Activated T-helper 1 cell treated with Interleukin-2 at 50 U/mL for 16 hours (primary cell): ENCODE results near the gene E2F3.
"Not testable (repeated sequence)": the region's sequence is repeated elsewhere in the genome, so short reads cannot be mapped to it uniquely, and the experiment has no call there.

Experiments used
- DNase-seq: peaks from one replicate; pipeline ENCODE4 v3.0.0-alpha.2; 2020; ENCODE audit warnings: low read depth

E2F3 gene

DNA sequence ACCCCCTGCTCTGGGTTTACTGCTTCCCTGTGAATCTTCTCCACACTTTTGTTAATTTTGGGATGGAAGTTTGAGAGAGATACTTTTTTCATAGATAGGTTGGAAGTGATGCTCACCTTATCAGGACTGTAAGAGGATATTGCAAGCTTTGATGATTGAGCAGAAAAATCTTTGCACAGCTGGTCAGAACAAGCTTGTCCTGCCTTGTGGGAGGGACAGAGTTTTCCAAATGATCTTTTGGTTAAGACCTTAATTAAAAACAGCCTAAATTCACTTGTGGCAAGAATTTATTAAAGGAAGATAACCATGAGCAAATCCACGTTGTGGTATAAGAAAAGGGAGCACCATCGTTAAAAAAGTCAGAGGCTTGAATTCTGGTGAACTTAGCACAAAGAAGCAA, 32.2 kb downstream of the E2F3 start:
- no peak for DNase-seq

DNA sequence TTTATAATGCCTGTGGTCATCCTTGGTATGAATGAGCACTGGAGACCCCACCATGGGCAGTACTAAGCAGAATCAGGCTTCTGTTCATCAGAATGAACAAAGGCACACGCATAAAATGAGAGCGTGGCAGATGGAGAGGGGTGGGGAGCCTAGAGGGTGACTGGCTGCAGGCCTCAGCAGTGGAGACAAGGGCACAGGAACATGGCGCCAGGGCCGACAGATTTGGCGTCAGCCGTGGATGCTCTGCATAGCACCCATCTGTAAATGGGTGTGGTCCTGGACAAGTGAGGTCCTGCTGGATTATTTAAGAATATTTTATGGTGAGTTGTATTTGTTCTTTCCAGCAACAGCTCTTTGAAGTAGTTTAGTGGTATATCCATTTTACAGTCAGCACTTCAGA, 33.1 kb downstream of the E2F3 start:
- DNase-seq = no peak

- DNase-seq = no peak
Measured at GRCh38 chr6:20436719-20437118, 35.0 kb downstream of the E2F3 start.

- DNase-seq = no peak
Measured at GRCh38 chr6:20437639-20438038, 36.0 kb downstream of the E2F3 start.

DNA sequence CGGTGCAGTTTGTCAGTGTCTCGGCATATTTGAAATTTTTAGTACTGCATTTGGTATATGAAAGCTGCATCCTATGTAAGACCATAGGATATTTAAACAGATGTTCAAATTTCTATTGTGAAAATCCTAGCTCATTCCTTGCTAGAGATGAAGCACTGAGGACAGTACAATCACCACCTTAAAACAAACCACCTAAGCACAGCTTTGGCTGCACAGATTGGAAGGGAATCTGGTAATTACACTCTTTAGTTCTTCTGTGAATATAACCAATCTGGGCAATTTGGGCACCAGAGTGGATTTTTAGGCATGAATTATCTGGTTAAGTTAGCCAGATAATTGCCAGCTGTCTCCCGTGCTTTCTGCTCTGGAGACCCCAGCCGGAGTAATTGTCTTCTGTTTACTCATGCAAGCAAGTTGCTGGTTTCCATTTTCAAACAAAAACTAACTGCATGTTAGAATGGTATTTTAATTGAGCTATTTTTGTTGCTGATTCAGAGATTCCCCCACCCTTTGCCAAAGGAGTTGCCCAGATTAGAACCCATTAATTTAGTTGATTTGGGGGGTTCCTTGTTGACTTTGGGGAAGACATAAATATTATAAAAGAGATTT, 36.9 kb downstream of the E2F3 start:
- DNase-seq = no peak

DNA sequence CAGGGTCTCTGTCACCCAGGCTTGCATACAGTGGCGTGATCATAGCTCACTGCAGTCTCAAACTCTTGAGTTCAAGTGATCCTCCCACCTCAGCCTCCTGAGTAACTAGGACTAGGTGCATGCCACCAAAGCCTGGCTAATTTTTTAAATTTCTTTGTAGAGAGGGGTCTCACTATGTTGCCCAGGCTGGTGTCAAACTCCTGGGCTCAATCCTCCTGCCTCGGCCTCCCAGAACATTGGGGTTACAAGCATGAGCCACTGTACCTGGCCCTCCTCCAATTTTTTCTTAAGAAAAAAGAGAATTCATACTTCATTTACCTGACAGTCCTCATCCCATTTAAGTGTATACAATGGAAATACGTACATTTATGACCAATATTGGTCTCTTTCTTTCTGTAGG, 37.9 kb downstream of the E2F3 start:
- no peak for DNase-seq

GRCh38 chr6:20440296-20440695, 38.6 kb downstream of the E2F3 start:
- DNase-seq = no peak

DNA sequence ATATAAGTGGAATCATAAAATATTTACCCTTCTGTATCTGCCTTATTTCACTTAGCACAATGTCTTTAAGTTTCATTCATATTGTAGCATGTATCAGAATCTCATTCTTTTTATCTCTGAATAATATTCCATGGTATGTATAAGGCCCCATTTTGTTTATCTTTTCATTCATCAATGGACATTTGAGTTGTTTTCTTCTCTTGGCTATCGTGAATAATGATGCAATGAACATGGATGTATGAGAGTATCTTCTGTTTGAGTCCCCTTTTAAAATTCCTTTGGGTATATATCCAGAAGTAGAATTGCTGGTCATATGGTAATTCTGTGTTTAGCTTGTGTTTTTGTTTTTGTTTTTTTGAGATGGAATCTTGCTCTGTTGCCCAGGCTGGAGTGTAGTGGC, 39.6 kb downstream of the E2F3 start:
- no peak for DNase-seq

DNA sequence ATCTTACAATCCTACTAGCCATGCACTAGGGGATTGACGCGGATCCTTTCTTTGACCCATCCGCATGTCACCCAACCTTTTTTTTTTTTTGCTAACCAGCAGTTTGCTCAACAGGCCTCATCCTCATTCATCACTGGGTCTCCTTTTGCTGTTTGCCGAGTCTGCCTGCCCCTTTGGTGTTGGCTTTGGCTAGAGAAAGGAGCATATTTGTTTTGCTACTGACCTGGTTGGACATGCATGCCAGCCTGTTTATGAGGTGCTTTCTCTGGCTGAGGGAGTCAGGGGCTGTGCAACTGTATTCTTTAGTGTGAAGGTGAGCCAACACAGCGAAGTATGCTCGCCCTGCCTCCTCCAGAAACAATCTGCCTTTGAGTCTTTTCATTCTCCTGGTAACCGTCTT, 40.2 kb downstream of the E2F3 start:
- no peak for DNase-seq

GRCh38 chr6:20444786-20445271, 43.1 kb downstream of the E2F3 start:
- no peak for DNase-seq

DNA sequence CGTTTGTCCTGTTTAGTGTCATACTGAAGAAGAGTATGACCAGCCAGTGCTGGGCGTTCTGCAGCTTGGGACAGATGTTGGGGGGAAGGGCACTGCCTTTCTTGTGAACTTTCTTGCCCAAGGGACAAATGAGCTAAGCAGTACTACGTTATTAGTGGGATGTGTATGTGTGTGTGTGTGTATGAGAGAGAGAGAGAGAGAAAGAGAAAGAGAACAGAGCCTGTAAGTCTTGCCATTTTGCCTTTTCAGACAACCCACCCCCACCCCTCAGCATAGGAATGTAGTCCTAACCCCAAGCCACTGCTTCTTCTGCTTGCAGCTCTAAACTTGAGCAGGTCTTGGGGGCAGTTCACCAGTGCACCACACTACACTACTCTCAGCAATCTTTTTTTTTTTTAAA, 45.5 kb downstream of the E2F3 start:
- no peak for DNase-seq

DNA sequence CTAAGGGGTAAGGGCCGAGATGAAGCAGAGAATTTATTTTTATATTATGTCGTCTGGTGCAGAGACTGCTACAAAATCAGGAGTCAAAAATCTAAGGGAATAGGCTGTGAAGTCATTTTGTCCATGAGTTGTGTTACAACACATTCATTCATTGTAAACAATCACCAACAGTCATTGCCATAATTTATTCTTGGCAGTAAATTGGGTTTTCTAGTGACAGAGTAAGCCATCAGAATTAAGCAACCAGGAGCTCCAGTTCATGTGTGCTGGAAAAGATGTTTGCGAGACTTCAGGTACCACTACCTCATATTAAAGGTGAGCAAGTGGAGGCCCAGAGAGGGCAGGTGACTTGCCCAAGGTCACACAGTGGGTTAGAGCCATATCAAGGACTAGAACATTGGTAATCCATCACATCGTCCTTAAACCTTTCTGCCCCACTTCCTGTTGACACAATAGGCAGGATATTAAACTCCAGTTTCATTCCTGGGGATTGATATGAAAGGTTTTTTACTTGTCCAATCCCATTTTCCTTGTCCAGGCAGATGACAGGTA, 46.0 kb downstream of the E2F3 start:
- no peak for DNase-seq

DNA sequence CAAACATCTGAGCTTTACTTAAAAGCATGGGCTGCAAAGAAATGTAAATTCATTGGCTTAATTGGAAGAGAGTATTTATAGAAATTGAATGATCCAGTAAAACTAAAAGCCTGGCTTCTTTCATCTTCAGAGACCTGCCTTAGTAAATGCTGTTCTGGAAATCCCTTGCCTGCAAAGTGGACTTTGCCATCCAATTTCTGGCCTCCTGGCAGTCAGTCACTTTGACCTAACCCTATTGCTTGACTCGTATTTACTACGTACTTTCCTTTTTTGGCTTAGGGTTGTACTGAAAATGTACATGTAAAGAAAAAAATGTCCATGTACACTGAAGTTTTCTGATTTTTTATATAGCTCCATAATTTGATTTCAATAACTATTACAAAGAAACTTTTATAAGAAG, 47.1 kb downstream of the E2F3 start:
- DNase-seq = no peak

DNA sequence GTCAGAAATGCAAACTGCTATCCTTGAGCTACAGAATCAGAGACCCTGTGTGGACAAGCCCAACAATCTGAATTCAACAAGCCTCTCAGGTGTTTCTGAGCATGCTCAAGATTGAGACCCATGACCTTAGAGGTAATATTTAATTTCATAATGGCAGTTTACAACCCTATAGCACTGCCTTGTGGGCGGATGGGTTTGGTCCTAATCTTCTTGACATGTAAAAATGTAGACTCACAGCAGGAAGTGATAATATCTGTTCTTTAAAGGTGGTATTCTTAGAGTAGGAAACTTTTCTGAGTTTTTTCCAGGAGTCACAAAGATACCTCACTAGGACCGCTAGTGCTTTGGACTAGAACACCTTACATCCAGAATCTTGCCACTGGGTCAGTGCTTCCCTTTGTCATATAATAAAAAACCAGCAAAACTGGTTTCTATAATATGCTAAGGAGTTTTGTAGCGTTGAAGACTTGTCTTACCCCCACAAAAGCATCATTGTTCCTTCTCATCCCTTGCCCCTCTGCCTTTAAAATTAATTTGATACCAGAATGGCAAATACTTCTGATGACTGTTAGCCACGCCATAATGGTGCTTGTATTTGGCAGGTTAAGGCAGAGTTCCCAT, 52.6 kb downstream of the E2F3 start:
- DNase-seq = no peak

DNA sequence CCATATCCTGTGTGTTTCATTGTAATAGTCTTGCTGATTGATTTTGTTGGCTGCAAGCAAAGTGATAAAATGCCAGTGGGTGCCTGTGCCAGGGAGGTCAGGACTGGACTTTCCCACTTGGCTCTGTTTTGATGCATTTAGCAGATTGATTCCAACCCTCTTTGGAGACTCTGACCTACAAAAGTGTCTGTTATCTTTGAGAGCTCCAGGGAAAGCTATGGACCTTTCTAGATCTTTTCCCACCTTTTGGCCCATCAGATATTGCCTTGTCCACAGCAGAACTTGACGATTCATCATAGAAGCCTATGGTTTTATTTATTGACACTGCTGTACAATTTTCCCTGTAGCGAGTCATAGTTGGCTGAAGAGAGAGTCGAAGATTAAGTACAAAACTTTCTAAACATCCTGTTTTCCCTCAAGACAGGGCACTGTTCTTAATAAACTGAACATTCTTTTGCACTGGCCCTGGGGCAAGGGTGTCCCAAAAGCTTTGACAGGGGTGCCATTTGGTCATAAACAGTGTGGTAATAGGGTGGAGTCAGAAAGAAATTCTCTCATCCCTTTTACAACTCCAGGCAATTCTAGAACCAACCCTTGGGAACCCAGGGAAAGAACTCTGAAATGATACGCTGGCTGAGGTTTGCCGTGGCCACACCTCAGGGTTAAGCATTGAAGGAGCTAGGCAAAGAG, 53.7 kb downstream of the E2F3 start:
- no peak for DNase-seq

- DNase-seq = no peak
Measured at GRCh38 chr6:20458027-20458894, 56.6 kb downstream of the E2F3 start.

DNA sequence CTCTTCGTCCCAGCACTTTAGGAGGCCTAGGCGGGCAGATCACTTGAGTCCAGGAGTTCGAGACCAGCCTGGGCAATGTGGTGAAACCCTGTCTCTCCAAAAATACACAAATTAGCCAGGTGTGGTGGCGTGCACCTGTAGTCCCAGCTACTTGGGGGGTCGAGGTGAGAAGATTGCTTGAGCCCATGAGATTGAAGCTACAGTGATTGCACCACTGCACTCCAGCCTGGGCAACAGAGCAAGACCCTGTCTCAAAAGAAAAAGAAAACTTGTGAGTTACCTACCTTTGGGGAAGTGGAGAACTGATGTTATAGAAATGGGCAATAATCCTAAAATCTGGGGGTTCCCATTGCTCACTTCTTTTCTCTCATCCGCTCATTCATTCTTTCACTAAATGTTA, 58.0 kb downstream of the E2F3 start:
- no peak for DNase-seq

GRCh38 chr6:20461576-20461975, 59.9 kb downstream of the E2F3 start:
- DNase-seq = no peak

DNA sequence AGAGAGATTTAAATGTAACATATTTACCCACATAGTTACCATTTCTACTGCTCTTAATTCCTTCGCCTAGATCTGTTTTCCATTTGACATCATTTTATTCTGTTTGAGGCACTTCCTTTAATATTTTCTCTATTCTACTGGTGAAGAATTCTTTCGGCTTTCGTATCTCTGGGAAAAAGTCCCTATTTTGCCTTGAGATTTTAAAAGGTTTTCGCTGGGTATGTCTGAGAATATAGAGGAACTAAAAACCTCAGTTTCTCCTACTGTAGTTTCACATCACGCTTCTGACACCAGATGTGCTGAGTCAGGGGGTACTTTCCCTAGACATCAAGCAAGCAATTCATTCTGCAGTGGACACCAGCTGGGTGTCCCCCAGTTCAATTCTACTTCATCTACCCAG, 61.7 kb downstream of the E2F3 start:
- no peak for DNase-seq

- no peak for DNase-seq
Measured at GRCh38 chr6:20464041-20464440, 62.4 kb downstream of the E2F3 start.

GRCh38 chr6:20464847-20465246, 63.2 kb downstream of the E2F3 start:
- no peak for DNase-seq

DNA sequence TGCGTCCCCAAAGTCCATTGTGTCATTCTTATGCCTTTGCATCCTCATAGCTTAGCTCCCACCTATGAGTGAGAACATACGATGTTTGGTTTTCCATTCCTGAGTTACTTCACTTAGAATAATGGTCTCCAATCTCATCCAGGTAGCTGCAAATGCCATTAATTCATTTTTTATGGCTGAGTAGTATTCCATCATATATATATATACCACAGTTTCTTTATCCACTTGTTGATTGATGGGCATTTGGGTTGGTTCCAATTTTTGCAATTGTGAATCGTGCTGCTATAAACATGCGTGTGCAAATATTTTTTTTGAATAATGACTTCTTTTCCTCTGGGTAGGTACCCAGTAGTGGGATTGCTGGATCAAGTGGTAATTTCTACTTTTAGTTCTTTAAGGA, 63.9 kb downstream of the E2F3 start:
- not testable (repeated sequence) for DNase-seq
